Measurements from ENCODE around the gene GPR78. TPM values are rescaled to one million over a fixed set of nuclear protein-coding genes. Genes with fewer than 3 reads are reported as not detected.
"Not testable (repeated sequence)": the region's sequence is repeated elsewhere in the genome, so short reads cannot be mapped to it uniquely, and the experiment has no call there.

The GPR78 gene
- total RNA-seq, 2 experiments from 2014 or later: 0.08 to 0.13 TPM

- POLR2A ChIA-PET: no interaction called here
- Mint-ChIP-seq H3K27ac (no peak overlapping the region), H3K4me1 (no peaks in the 10 kb centered on the region), H3K9me3 (no peaks in the 10 kb centered on the region), H3K27me3 (no peaks in the 10 kb centered on the region), H3K36me3 (ENCODE audit: low read depth) (no peaks in the 10 kb centered on the region), H3K4me3 (no peak overlapping the region)
- CTCF ChIA-PET: no interaction called here
- DNase-seq: no peak
Observed at GRCh38 chr4:8564595-8564994, 15.6 kb upstream of the GPR78 start.

GRCh38 chr4:8568068-8568668 lies 12.0 kb upstream of the GPR78 start:
- Mint-ChIP-seq H3K9me3 (no peaks in the 10 kb centered on the region), H3K4me1 (no peaks in the 10 kb centered on the region), H3K27ac (no peak overlapping the region), H3K36me3 (ENCODE audit: low read depth) (no peaks in the 10 kb centered on the region), H3K4me3 (no peak overlapping the region), H3K27me3 (no peaks in the 10 kb centered on the region)
- ChIA-PET POLR2A (no interaction called here), CTCF (interaction anchor here (1.2 kb wide), 1 partner anchor 100 kb away, joined by 5 read pairs; no protein-coding TSS in a partner anchor)
- no peak for DNase-seq

DNA sequence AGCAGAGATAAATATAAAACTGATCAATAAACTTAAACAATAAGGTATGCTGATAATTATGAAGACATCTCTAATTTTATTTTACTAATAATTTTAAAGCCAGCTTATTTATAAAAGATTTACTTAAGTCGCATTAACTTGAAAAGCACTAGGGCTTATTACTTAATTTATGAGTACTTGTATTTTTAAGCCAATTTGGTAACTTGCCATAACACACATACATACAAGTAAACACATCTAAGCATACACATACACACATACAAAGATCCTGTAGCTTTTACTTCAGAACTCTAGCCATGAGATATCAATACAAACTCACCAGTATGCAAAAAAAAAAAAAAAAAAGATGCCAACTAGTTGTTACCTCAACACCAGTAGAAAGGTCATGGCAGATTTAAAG lies 10.0 kb upstream of the GPR78 start:
- POLR2A ChIA-PET: no interaction called here
- no peak overlapping the region for H3K27ac Mint-ChIP-seq
- H3K27me3 Mint-ChIP-seq: no peaks in the 10 kb centered on the region
- no peaks in the 10 kb centered on the region for H3K4me1 Mint-ChIP-seq
- CTCF ChIA-PET: no interaction called here
- DNase-seq: no peak
- no peaks in the 10 kb centered on the region for H3K9me3 Mint-ChIP-seq
- no peaks in the 10 kb centered on the region for H3K36me3 Mint-ChIP-seq (ENCODE audit: low read depth)
- no peak overlapping the region for H3K4me3 Mint-ChIP-seq

- CTCF ChIA-PET: no interaction called here
- Mint-ChIP-seq H3K4me1 (no peaks in the 10 kb centered on the region), H3K27me3 (no peaks in the 10 kb centered on the region), H3K4me3 (no peak overlapping the region), H3K36me3 (ENCODE audit: low read depth) (no peaks in the 10 kb centered on the region), H3K27ac (no peak overlapping the region), H3K9me3 (no peaks in the 10 kb centered on the region)
- no peak for DNase-seq
- POLR2A ChIA-PET: no interaction called here
Observed at GRCh38 chr4:8571702-8572685, 8.2 kb upstream of the GPR78 start.

DNA sequence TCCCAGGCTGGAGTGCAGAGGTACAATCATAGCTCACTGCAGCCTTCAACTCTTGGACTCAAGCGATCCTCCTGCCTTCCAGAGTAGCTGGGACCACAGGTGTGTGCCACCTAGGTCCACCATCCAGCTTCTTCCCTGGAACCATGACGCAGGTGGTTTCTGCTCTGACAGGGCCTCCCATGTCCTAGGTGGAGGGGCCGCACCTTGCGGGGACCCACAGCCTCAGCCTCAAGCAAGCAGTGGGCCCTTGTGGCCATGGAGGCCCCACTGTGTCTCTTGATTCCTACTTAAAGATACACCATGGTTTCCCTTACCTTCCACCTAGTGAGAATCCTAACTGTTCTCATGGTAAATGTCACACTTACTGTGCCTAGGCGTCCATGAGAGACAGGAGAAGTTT lies 6.9 kb upstream of the GPR78 start:
- no peaks in the 10 kb centered on the region for H3K36me3 Mint-ChIP-seq (ENCODE audit: low read depth)
- H3K4me3 Mint-ChIP-seq: no peak overlapping the region
- H3K27me3 Mint-ChIP-seq: no peaks in the 10 kb centered on the region
- no peak overlapping the region for H3K27ac Mint-ChIP-seq
- CTCF ChIA-PET: no interaction called here
- no peak for DNase-seq
- POLR2A ChIA-PET: no interaction called here
- no peaks in the 10 kb centered on the region for H3K9me3 Mint-ChIP-seq
- no peaks in the 10 kb centered on the region for H3K4me1 Mint-ChIP-seq

- Mint-ChIP-seq H3K9me3 (no peaks in the 10 kb centered on the region), H3K27me3 (peaks cover 2% of the 10 kb centered on the region), H3K36me3 (ENCODE audit: low read depth) (no peaks in the 10 kb centered on the region), H3K27ac (no peak overlapping the region), H3K4me1 (no peaks in the 10 kb centered on the region), H3K4me3 (no peak overlapping the region)
- CTCF ChIA-PET: no interaction called here
- POLR2A ChIA-PET: no interaction called here
- no peak for DNase-seq
Observed at GRCh38 chr4:8574796-8575370, 5.3 kb upstream of the GPR78 start.

DNA sequence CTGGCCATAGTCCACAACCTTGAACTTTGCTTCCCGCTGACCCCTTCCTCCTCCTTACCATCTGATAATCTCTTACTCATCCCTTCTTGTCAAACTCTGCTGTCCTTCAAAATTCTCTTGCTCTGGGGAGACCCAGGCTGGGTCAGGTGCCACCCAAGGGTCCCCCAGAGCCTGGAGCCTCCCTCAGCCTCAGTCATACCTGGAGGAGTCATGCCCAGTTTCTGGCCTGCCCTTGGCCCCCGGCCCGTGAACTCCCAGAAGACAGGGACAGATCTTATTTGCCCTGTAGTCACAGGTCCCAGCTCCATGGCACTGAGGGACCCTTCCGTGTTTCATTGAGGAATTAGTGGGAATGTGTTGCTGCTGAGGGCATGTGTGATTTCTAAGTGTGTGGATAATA lies 4.7 kb upstream of the GPR78 start:
- no peak overlapping the region for H3K27ac Mint-ChIP-seq
- H3K27me3 Mint-ChIP-seq: peaks cover 2% of the 10 kb centered on the region
- ChIA-PET CTCF (no interaction called here), POLR2A (no interaction called here)
- H3K36me3 Mint-ChIP-seq (ENCODE audit: low read depth): no peaks in the 10 kb centered on the region
- DNase-seq: no peak
- H3K4me1 Mint-ChIP-seq: no peaks in the 10 kb centered on the region
- H3K9me3 Mint-ChIP-seq: no peaks in the 10 kb centered on the region
- H3K4me3 Mint-ChIP-seq: no peak overlapping the region

DNA sequence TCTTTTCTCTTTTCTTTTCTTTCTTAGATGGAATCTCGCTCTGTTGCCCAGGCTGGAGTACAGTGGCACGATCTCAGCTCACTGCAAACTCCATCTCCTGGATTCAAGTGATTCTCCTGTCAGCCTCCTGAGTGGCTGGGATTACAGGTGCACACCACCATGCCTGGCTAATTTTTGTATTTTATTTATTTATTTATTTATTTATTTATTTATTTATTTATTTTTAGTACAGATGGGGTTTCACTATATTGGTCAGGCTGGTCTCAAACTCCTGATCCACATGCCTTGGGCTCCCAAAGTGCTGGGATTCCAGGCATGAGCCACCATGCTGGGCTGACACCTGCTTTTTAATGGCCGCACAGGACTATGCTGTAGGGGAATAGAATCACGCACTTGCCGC lies 3.6 kb upstream of the GPR78 start:
- H3K4me1 Mint-ChIP-seq; CTCF ChIA-PET; DNase-seq; H3K36me3 Mint-ChIP-seq (ENCODE audit: low read depth); H3K27me3 Mint-ChIP-seq; H3K27ac Mint-ChIP-seq; H3K4me3 Mint-ChIP-seq; H3K9me3 Mint-ChIP-seq; POLR2A ChIA-PET: not testable (repeated sequence)

DNA sequence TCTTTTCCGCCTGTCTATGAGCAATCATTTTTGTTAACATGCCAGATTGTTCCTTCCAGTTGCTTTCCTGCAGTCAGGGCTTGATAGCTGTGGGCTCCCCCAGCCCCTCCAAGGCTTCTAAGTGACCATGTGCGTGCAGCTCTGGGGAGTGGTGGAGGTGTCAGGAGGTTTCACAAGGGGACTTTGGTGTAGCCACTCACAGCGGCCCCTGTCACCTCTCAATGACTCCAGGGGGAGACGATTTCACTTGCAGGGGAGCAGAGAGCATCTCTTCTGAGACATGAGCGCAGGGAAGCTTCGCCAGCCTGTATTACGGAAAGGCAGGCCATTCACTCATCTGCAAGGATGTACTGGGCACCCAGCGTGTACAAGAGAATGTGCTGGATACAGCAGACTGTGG lies 3.1 kb upstream of the GPR78 start:
- no peak overlapping the region for H3K4me3 Mint-ChIP-seq
- CTCF ChIA-PET: no interaction called here
- peaks cover 2% of the 10 kb centered on the region for H3K27me3 Mint-ChIP-seq

DNA sequence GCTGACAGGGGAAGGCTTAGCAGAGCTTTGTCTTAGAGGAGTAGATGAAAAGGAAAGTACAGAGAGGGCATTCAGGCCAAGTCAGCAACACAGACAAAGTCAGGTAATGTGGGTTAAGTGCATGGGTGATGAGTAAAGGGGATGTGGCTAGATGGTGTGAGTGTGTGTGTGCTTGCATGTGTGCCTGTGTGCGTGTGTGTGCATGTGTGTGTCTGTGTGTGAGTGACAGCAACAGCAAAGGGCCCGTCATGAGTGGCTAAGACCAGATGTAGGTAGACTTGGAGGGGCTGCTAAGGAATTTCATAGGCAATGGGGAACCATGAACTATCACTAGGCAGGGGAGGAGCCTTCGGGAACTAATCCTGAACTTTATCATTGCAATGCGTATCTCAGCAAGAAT lies 2.2 kb upstream of the GPR78 start:
- CTCF ChIA-PET: no interaction called here
- H3K4me1 Mint-ChIP-seq: no peaks in the 10 kb centered on the region
- no peaks in the 10 kb centered on the region for H3K36me3 Mint-ChIP-seq (ENCODE audit: low read depth)
- no peak overlapping the region for H3K4me3 Mint-ChIP-seq
- no peak overlapping the region for H3K27ac Mint-ChIP-seq
- H3K9me3 Mint-ChIP-seq: no peaks in the 10 kb centered on the region
- DNase-seq: no peak
- peaks cover 2% of the 10 kb centered on the region for H3K27me3 Mint-ChIP-seq
- POLR2A ChIA-PET: no interaction called here

More for the DNA sequence above, 3.1 kb upstream of the GPR78 start:
- H3K36me3 Mint-ChIP-seq (ENCODE audit: low read depth): no peaks in the 10 kb centered on the region
- H3K4me1 Mint-ChIP-seq: no peaks in the 10 kb centered on the region
- POLR2A ChIA-PET: no interaction called here
- DNase-seq: no peak
- H3K27ac Mint-ChIP-seq: no peak overlapping the region
- H3K9me3 Mint-ChIP-seq: no peaks in the 10 kb centered on the region

- ChIA-PET CTCF (no interaction called here), POLR2A (no interaction called here)
- Mint-ChIP-seq H3K4me3 (no peak overlapping the region), H3K9me3 (no peaks in the 10 kb centered on the region), H3K36me3 (ENCODE audit: low read depth) (no peaks in the 10 kb centered on the region), H3K27me3 (peaks cover 2% of the 10 kb centered on the region), H3K4me1 (no peaks in the 10 kb centered on the region), H3K27ac (no peak overlapping the region)
- DNase-seq: no peak
Observed at GRCh38 chr4:8578717-8579116, 1.5 kb upstream of the GPR78 start.

DNA sequence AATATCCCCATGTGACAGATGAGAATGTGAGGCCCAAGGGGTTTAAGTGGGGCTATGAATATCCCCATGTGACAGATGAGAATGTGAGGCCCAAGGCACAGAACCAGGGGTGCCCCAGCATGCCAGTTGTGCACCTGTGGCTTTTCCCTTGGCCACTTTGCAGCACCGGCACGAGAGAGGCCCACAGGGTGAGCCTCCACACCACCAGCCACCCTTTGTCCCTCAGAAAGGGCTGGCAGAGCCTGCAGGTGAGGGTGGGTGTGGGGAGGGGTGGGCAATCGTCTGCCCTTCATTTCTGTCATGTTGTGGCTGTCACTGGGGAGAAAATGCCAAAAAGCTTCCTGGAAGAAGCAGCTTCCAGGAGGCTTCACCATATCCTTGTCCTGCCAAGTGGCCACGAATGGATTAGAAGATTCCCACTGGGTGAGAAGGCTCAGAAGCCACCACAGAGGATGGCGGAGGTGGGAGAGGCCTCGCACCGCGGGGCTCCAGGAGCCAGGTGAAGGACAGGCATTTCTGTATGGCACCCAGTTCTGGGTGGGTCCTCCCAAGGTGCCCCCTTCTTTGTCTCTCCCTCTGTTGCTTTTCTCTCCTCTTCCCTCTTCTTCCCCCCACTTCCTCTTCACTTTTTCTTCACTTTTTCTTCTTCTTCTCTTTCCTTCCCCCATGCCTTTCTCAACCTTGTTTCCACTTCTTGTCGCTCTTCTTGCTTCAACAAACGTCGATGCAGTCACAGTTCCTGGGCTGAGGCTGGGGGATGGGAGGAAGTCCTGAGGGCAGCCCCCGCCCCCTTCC lies 469 bp upstream of the GPR78 start:
- DNase-seq: no peak
- POLR2A ChIA-PET: no interaction called here
- H3K27ac Mint-ChIP-seq: no peak overlapping the region
- H3K9me3 Mint-ChIP-seq: no peaks in the 10 kb centered on the region
- H3K36me3 Mint-ChIP-seq (ENCODE audit: low read depth): no peaks in the 10 kb centered on the region
- H3K27me3 Mint-ChIP-seq: peaks cover 2% of the 10 kb centered on the region
- no peak overlapping the region for H3K4me3 Mint-ChIP-seq
- CTCF ChIA-PET: no interaction called here
- no peaks in the 10 kb centered on the region for H3K4me1 Mint-ChIP-seq

GRCh38 chr4:8581094-8581861 lies 1.1 kb downstream of the GPR78 start:
- H3K4me1 Mint-ChIP-seq: no peaks in the 10 kb centered on the region
- no peak overlapping the region for H3K27ac Mint-ChIP-seq
- POLR2A ChIA-PET: no interaction called here
- H3K36me3 Mint-ChIP-seq (ENCODE audit: low read depth): no peaks in the 10 kb centered on the region
- H3K27me3 Mint-ChIP-seq: peaks cover 2% of the 10 kb centered on the region
- CTCF ChIA-PET: no interaction called here
- no peaks in the 10 kb centered on the region for H3K9me3 Mint-ChIP-seq
- no peak for DNase-seq
- no peak overlapping the region for H3K4me3 Mint-ChIP-seq
